Uterus (tissue), 2 donors: Measurements from ENCODE around the gene ARHGAP27.

ENCODE experiments used
- CTCF ChIP-seq, 4 experiments: fragments of 200-600 bp in 2 of 4; fragments of 450-650 bp in 2 of 4; sonication (generic) in 2 of 4; IDR thresholded peaks; one replicate each; pipeline ENCODE4 v1.5.1; 2016 to 2019; ENCODE audit warnings: antibody characterized with exemption in 4 of 4, mild to moderate bottlenecking in 2 of 4, moderate library complexity in 1 of 4
- POLR2A ChIP-seq, 2 donors: fragments of 450-650 bp; IDR thresholded peaks; one replicate each; pipeline ENCODE4 v1.6.1; 2016; ENCODE audit warnings: antibody characterized with exemption in 2 of 2, mild to moderate bottlenecking in 1 of 2, moderate library complexity in 1 of 2

- TF ChIP-seq CTCF (IDR thresholded peaks at IDR 0.05) (no peak), POLR2A (IDR thresholded peaks at IDR 0.05) (no peak)
Measured at GRCh38 chr17:45345246-45345553, 87.5 kb downstream of the ARHGAP27 start.
